PFSK-1 (cell line): Measurements from ENCODE around the gene MKNK2.

Source experiments
- POLR2AphosphoS5 ChIP-seq: IDR thresholded peaks from 2 replicates; pipeline ENCODE4 v1.6.1; 2012; ENCODE audit warnings: low read depth, mild to moderate bottlenecking, control low read depth, low read length, moderate library complexity
- REST ChIP-seq, 2 experiments: IDR thresholded peaks; 2 replicates each; pipeline versions ENCODE4 v1.6.1 to v1.8.0; 2011 to 2012; ENCODE audit warnings: low read depth in 2 of 2, low read length in 2 of 2, control low read depth in 1 of 2, inconsistent platforms in 1 of 2, mild to moderate bottlenecking in 1 of 2, moderate library complexity in 1 of 2; ENCODE audit not compliant: insufficient read depth in 1 of 2

GRCh38 chr19:2050349-2050990 lies 574 bp downstream of the MKNK2 start:
- no peak for TF ChIP-seq POLR2AphosphoS5
- no peak for TF ChIP-seq REST (IDR thresholded peaks at IDR 0.05; ENCODE audit: insufficient read depth in 1 of 2, low read depth in 2 of 2, low read length in 2 of 2)
